MCF 10A (cell line): ENCODE data around the gene RBM20. TPM values are rescaled to one million over a fixed set of nuclear protein-coding genes. Genes with fewer than 3 reads are reported as not detected.

ENCODE experiments used
- BruUV-seq: library from RNA; stranded (reverse); fragments of 400-500 nt; replicated peaks from 2 replicates; lab custom pipeline; 2021; lab: Mats Ljungman, UMichigan
- CTCF ChIA-PET: fragments of 300-600 bp; sonication (Branson Sonifier 250); formaldehyde crosslinking; extraction: SDS; loops from one replicate; lab custom pipeline; 2021; ENCODE audit warnings: antibody characterized with exemption, inconsistent platforms; lab: Yijun Ruan, JAX
- POLR2A ChIA-PET: fragments of 300-600, 350-650 bp; sonication (Branson Sonifier 250); formaldehyde crosslinking; extraction: SDS; loops from one replicate; lab custom pipeline; 2020; ENCODE audit warnings: antibody characterized with exemption, inconsistent platforms; lab: Yijun Ruan, JAX
- DNase-seq: peaks from one replicate; pipeline ENCODE4 v3.0.0-alpha.2; 2018; ENCODE audit not compliant: unreplicated experiment
- H3K27ac Mint-ChIP-seq: one replicate; pipeline ENCODE4 v1.8.0; 2022; ENCODE audit warnings: mild to moderate bottlenecking, low read depth, mixed read lengths; ENCODE audit not compliant: unreplicated experiment
- H3K27me3 Mint-ChIP-seq: one replicate; pipeline ENCODE4 v1.8.0; 2022; ENCODE audit warnings: mixed read lengths; ENCODE audit not compliant: insufficient read depth, unreplicated experiment
- H3K36me3 Mint-ChIP-seq: one replicate; pipeline ENCODE4 v1.8.0; 2022; ENCODE audit warnings: mild to moderate bottlenecking, moderate library complexity, mixed read lengths; ENCODE audit not compliant: insufficient read depth, unreplicated experiment
- H3K4me1 Mint-ChIP-seq: one replicate; pipeline ENCODE4 v1.8.0; 2022; ENCODE audit warnings: mixed read lengths; ENCODE audit not compliant: insufficient read depth, unreplicated experiment
- H3K4me3 Mint-ChIP-seq: one replicate; pipeline ENCODE4 v1.8.0; 2022; ENCODE audit warnings: mild to moderate bottlenecking, moderate library complexity, mixed read lengths; ENCODE audit not compliant: unreplicated experiment
- H3K9me3 Mint-ChIP-seq: one replicate; pipeline ENCODE4 v1.8.0; 2022; ENCODE audit warnings: mixed read lengths; ENCODE audit not compliant: unreplicated experiment
- CTCF ChIP-seq: fragments of 200-600 bp; IDR thresholded peaks from one replicate; pipeline ENCODE4 v1.8.0; 2022; ENCODE audit warnings: antibody characterized with exemption, mild to moderate bottlenecking; ENCODE audit not compliant: unreplicated experiment
- intact Hi-C: fragments of 100-400 bp; cut with micrococcal nuclease; formaldehyde crosslinking; loops from 2 replicates; pipeline ENCODE4 v1.14.1; 2022
- total RNA-seq: library from RNA; stranded (reverse); gene quantifications from 2 replicates; pipeline ENCODE4 v1.2.3, GENCODE V29; 2022

Gene RBM20
- total RNA-seq, 1 experiment from 2014 or later, result not detected

DNA sequence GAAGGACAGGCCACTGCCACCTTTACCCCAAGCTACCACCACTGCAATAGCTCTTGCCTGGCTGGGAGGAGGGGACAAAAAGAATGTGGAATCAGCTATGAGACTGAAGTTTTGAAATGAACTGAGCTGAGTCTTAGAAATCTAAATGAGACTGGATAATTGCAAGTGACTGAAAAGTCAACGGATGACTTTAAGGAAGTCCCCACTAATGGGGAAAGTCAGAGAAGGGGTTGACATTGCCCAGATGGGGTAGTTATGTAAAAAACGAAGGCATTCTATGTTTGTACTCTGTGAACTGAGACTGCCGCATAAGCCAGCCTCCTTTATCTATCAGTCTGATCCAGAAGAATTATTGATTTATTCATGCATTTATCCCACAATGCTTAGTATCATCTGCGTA, 67.2 kb downstream of the RBM20 start:
- TF ChIP-seq CTCF, result no peak
- H3K4me3 Mint-ChIP-seq, result no peak overlapping the region
- H3K27me3 Mint-ChIP-seq, result no peaks in the 10 kb centered on the region
- no TSS peak for BruUV-seq
- no peak overlapping the region for H3K27ac Mint-ChIP-seq
- no peaks in the 10 kb centered on the region for H3K4me1 Mint-ChIP-seq
- CTCF ChIA-PET, result interaction anchor here (1.2 kb wide), 1 partner anchor 14 kb away, joined by 3 read pairs; no protein-coding TSS in a partner anchor
- POLR2A ChIA-PET, result no interaction called here
- H3K9me3 Mint-ChIP-seq, result no peaks in the 10 kb centered on the region
- intact Hi-C loops, result no loop called here
- no peaks in the 10 kb centered on the region for H3K36me3 Mint-ChIP-seq
- DNase-seq, result no peak

DNA sequence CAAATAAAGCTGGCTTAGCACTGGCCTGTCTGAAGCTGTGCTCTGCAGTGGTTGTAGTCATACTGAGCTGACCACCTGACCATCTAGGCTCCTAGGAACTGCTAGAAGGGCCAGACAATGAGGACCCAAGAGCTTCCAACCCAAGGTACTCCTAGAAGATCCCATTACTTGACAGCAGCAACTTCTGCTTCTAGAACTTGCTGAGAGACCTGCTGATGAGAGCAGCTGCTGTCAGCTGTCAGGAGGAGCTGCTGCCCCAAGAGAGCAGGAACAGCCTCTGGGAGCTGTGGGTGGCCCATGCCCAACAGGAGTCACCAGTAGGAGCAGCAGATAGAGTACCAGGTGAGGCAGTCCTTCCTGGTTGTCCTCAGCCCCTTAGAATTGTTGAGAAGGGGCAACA, 70.2 kb downstream of the RBM20 start:
- intact Hi-C loops, result no loop called here
- Mint-ChIP-seq H3K4me3 (no peak overlapping the region), H3K4me1 (no peaks in the 10 kb centered on the region), H3K36me3 (no peaks in the 10 kb centered on the region), H3K27ac (no peak overlapping the region), H3K27me3 (no peaks in the 10 kb centered on the region), H3K9me3 (no peaks in the 10 kb centered on the region)
- no peak for TF ChIP-seq CTCF
- ChIA-PET POLR2A (no interaction called here), CTCF (no interaction called here)
- BruUV-seq, result no TSS peak
- no peak for DNase-seq

DNA sequence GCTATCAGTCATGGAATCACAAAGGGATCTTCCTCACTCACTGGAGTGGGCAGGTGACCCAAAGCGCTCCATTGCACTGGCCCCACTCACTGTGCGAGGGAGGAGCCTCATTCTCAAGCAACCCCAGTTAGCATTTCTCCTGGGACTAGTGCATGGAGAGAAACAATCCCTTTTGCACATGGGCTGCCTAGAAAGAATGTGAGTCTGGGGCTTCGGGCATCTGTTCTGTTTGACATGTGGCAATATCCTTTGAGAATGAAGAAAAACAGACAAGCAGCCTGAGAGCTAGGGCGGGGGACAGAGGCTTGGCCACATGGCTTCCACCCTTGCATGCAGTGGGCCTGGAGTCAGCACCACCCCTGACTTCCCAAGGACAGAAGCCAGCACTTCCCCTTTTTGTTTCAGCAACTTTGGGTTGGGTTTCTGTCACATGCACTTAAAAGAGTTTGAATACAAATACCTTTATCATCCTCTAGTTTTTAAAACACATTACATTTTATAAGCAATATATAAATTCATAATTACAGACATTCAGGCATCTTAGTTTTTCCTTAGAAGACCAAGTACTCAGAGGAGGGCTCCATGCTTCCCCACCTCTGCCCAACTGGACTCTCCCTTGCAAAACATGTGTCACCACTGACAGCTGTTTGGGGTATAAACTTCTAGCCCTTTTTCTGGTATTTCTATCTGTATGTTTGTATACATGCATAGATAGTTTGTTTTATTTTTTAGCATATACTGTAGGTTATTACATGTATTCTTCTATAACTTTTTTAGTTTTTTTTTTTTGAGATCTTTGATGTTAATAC, 73.8 kb downstream of the RBM20 start:
- no peak for TF ChIP-seq CTCF
- no peak for DNase-seq
- intact Hi-C loops, result no loop called here
- Mint-ChIP-seq H3K36me3 (no peaks in the 10 kb centered on the region), H3K27ac (no peak overlapping the region), H3K9me3 (no peaks in the 10 kb centered on the region), H3K4me3 (no peak overlapping the region), H3K27me3 (no peaks in the 10 kb centered on the region), H3K4me1 (no peaks in the 10 kb centered on the region)
- POLR2A ChIA-PET, result no interaction called here
- no TSS peak for BruUV-seq
- CTCF ChIA-PET, result interaction anchor here (0.6 to 1.2 kb wide), 3 partner anchors 9 to 43 kb away, joined by 3 to 4 read pairs (median 3); no protein-coding TSS in a partner anchor

DNA sequence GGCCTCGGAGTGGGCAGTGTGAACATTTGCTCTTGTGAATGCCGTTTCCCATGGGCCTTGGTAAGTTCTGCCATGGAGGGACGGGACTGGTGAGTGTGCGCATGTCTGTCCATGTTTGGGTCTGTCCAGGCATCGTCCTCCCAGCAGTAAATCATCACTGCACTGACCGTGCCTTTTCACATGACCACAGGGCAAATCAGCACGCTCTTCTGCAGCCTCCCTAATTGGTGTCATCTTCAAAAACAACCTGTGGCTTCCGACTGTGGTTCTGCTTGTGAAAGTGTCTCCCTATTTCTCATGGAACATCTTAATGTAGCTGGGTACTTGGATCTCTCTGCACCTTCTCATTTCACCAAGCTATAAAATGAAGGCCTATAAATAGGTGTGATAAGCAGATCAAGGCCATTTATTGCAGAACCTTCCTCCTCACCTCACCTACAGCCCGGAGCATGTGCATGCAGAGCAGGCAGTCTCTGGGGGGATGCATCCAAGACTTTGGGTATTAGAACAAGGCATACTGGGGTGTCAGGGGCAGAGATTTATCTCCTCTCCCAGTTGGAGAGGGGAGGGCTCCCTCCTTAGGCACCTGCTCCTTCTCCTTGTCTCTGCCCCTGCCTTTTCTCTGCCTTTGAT, 77.4 kb downstream of the RBM20 start:
- DNase-seq, result no peak
- Mint-ChIP-seq H3K36me3 (no peaks in the 10 kb centered on the region), H3K27ac (no peak overlapping the region), H3K9me3 (no peaks in the 10 kb centered on the region), H3K4me3 (no peak overlapping the region), H3K4me1 (peaks cover 11% of the 10 kb centered on the region), H3K27me3 (no peaks in the 10 kb centered on the region)
- no peak for TF ChIP-seq CTCF
- POLR2A ChIA-PET, result no interaction called here
- CTCF ChIA-PET, result no interaction called here
- BruUV-seq, result no TSS peak
- intact Hi-C loops, result no loop called here
